Heart right ventricle (tissue), 16 donors: ENCODE measurements around the gene KCNRG. TPM values are rescaled to one million over a fixed set of nuclear protein-coding genes. Genes with fewer than 3 reads are reported as not detected.

Experiments used
- ATAC-seq, 8 donors: fragments of 200-7000 bp; cut with Tn5 transposase; one replicate each; pipeline ENCODE4 v1.9.1; 2020; ENCODE audit warnings: mild to moderate bottlenecking in 8 of 8, moderate library complexity in 8 of 8, moderate number of reproducible peaks in 1 of 8
- DNase-seq, 2 donors: peaks; one replicate each; pipeline ENCODE4 v3.0.0-alpha.2; 2020
- H3K27ac ChIP-seq, 10 donors: fragments of 200-600 bp; sonication (generic) in 2 of 10; one replicate each; pipeline versions ENCODE4 v1.5.0 to v1.8.0; 2020 to 2022; ENCODE audit warnings: mild to moderate bottlenecking in 3 of 10
- H3K27me3 ChIP-seq, 7 donors: fragments of 200-600 bp; one replicate each; pipeline ENCODE4 v1.8.0; 2021 to 2022; ENCODE audit warnings: mild to moderate bottlenecking in 2 of 7
- H3K36me3 ChIP-seq, 9 donors: fragments of 200-600 bp; sonication (generic) in 1 of 9; one replicate each; pipeline versions ENCODE4 v1.5.0 to v1.8.0; 2020 to 2022; ENCODE audit warnings: mild to moderate bottlenecking in 2 of 9
- H3K4me1 ChIP-seq, 9 donors: fragments of 200-600 bp; sonication (generic) in 1 of 9; one replicate each; pipeline versions ENCODE4 v1.5.0 to v1.8.0; 2020 to 2022; ENCODE audit warnings: mild to moderate bottlenecking in 4 of 9
- H3K4me3 ChIP-seq, 10 donors: fragments of 200-600 bp; sonication (generic) in 2 of 10; one replicate each; pipeline versions ENCODE4 v1.5.0 to v1.8.0; 2020 to 2022; ENCODE audit warnings: mild to moderate bottlenecking in 7 of 10, moderate library complexity in 2 of 10
- H3K9me3 ChIP-seq, 11 donors: fragments of 200-600 bp in 10 of 11; sonication (generic) in 2 of 11; one replicate each; pipeline versions ENCODE4 v1.5.0 to v1.8.0; 2013 to 2022; ENCODE audit warnings: mild to moderate bottlenecking in 2 of 11, control low read depth in 1 of 11, moderate library complexity in 1 of 11
- CTCF ChIP-seq, 9 donors: fragments of 200-600 bp; sonication (generic) in 2 of 9; IDR thresholded peaks; one replicate each; pipeline versions ENCODE4 v1.5.0 to v1.8.0; 2021 to 2022; ENCODE audit warnings: antibody characterized with exemption in 9 of 9, mild to moderate bottlenecking in 5 of 9, moderate library complexity in 1 of 9
- WGBS, 2 donors: extraction: QIAGEN DNeasy Blood & Tissue Kit; methylation state at CpG; one replicate each; pipeline ENCODE4 v1.1.7; 2013; ENCODE audit warnings: inconsistent platforms in 1 of 2; 5-methylcytosine and 5-hydroxymethylcytosine counted together
- intact Hi-C, 10 donors: fragments of 100-400 bp; cut with DNase I; formaldehyde crosslinking; loops; one replicate each; pipeline versions ENCODE4 v1.11.1 to v1.14.2; 2022
- polyA plus RNA-seq, 2 donors: library from polyadenylated mRNA; stranded (reverse); fragments of 200-250 nt; gene quantifications; one replicate each; pipeline ENCODE4 v1.2.3, GENCODE V29; 2013
- total RNA-seq, 10 donors: library from RNA; stranded (reverse); fragmentation: NEBNext Ultra II Directional in 3 of 10; extraction: Animal tissue kit (Norgen Biotek cat#: 25700) in 3 of 10; gene quantifications; one replicate each; pipeline versions ENCODE4 v1.2.1 to v1.2.4, GENCODE V29; 2021 to 2023
- donor health status: Arrhythmogenic right ventricular cardiomyopathy.
- donor health status: ischemic (EF 13 %, LVEDD 7.1; RV severe dilation, severe dysfunction).
- donor health status: healthy with polysubstance abuse.
- donor health status: DM: no; HTN: yes; CAD: no.
- donor health status: DM: no; HTN: no; CAD: no.
- donor health status: ischemic (EF 25% LVEDD 6.9; RV normal size, moderate dysfunction).
- donor health status: ischemic (EF 25% LVEDD 5.7; RV mildly dilated, moderate dysfunction).
- donor health status: healthy.
- donor health status: DM: yes; HTN: yes; CAD: no.
- donor health status: Ischemic cardiomyopathy.
- donor health status: ischemic (EF 35%, LVEDD 5.7; RV mildly dilated, moderate dysfunction).
- donor health status: nonischemic (EF 11% LVEDD 7.7; RV severe dilation, severe dysfunction).
- donor health status: DM: yes; HTN: yes; CAD: no.
- donor health status: PGD.
- donor health status: ischemic (EF 29% LVEDD 5.4; RV normal size, mild dysfunction).
- donor health status: nonischemic (EF 23%, LVEDD 6.1; RV moderate dilation, normal function).

KCNRG gene
- total and polyA plus RNA-seq, 12 donors: 0.19 to 0.86 (median 0.23) TPM; not detected in 4

- no peak for DNase-seq
- H3K4me1 ChIP-seq: peaks cover 0 to 12% (median 0%) of the 10 kb centered on the region in 9 donors
- H3K27ac ChIP-seq: no peak overlapping the region
Observed at GRCh38 chr13:50033725-50034124, 18.5 kb downstream of the KCNRG start.

GRCh38 chr13:50037788-50038187 is 22.5 kb downstream of the KCNRG start:
- Histone ChIP-seq H3K9me3 (no peaks in the 10 kb centered on the region), H3K4me1 (peaks cover 0 to 12% (median 0%) of the 10 kb centered on the region in 9 donors), H3K27me3 (no peaks in the 10 kb centered on the region), H3K36me3 (peaks cover 0 to 49% (median 0%) of the 10 kb centered on the region in 9 donors), H3K4me3 (no peak overlapping the region), H3K27ac (no peak overlapping the region)
- intact Hi-C loops: loop anchor here in 1 of 10 donors (5.0 kb wide), 1 partner anchor 700 kb away; no protein-coding TSS in a partner anchor
- no peak for DNase-seq
- ATAC-seq: no peak
- TF ChIP-seq CTCF (IDR thresholded peaks at IDR 0.05): no peak

More at GRCh38 chr13:50033725-50034124, 18.5 kb downstream of the KCNRG start:
- Histone ChIP-seq H3K36me3 (peaks cover 0 to 13% (median 0%) of the 10 kb centered on the region in 9 donors), H3K27me3 (no peaks in the 10 kb centered on the region), H3K4me3 (no peak overlapping the region), H3K9me3 (no peaks in the 10 kb centered on the region)
- intact Hi-C loops: no loop called here
- ATAC-seq: no peak
- no peak for TF ChIP-seq CTCF (IDR thresholded peaks at IDR 0.05)

GRCh38 chr13:50038266-50038665 is 23.0 kb downstream of the KCNRG start:
- Histone ChIP-seq H3K4me1 (peaks cover 0 to 11% (median 0%) of the 10 kb centered on the region in 9 donors), H3K9me3 (no peaks in the 10 kb centered on the region), H3K27ac (no peak overlapping the region), H3K4me3 (no peak overlapping the region), H3K36me3 (peaks cover 0 to 53% (median 0%) of the 10 kb centered on the region in 9 donors), H3K27me3 (no peaks in the 10 kb centered on the region)
- intact Hi-C loops: loop anchor here in 1 of 10 donors (5.0 kb wide), 1 partner anchor 699 kb away; no protein-coding TSS in a partner anchor
- no peak for TF ChIP-seq CTCF (IDR thresholded peaks at IDR 0.05)
- ATAC-seq (no peak), DNase-seq (no peak)
- WGBS, 2 donors: 98 to 99% methylated on average over 6 of the region's 6 CpGs

GRCh38 chr13:50052478-50052877 is 37.2 kb downstream of the KCNRG start:
- H3K4me1 ChIP-seq: peaks cover 0 to 15% (median 0%) of the 10 kb centered on the region in 9 donors
- WGBS, 2 donors: 93 to 97% methylated on average over 4 of the region's 4 CpGs
- no peak for TF ChIP-seq CTCF (IDR thresholded peaks at IDR 0.05)

More at GRCh38 chr13:50052478-50052877, 37.2 kb downstream of the KCNRG start:
- DNase-seq (no peak), ATAC-seq (no peak)
- Histone ChIP-seq H3K27ac (no peak overlapping the region), H3K36me3 (peaks cover 0 to 81% (median 0%) of the 10 kb centered on the region in 9 donors), H3K9me3 (peaks cover 0 to 8% (median 0%) of the 10 kb centered on the region in 11 donors), H3K27me3 (no peaks in the 10 kb centered on the region), H3K4me3 (no peak overlapping the region)
- intact Hi-C loops: no loop called here
